HG03108 (cell line): Measurements from ENCODE around the gene MRPS30.
A peak's percentile ranks its signal among the peaks of the same experiment; 100 is the strongest.
"Not testable (repeated sequence)": the region's sequence is repeated elsewhere in the genome, so short reads cannot be mapped to it uniquely, and the experiment has no call there.

ENCODE experiments used
- ATAC-seq: cut with Tn5 transposase; IDR thresholded peaks from one replicate; pipeline ENCODE4 v1.9.1; 2021; ENCODE audit warnings: moderate library complexity; ENCODE audit not compliant: unreplicated experiment

MRPS30 gene

GRCh38 chr5:44808435-44809214, at the start of gene MRPS30:
Gene MRPS30, plus strand, starts transcription at chr5:44808947. Its CDS starts 16 bp downstream, at chr5:44808963.
- peak; percentile 98 for ATAC-seq

- no peak for ATAC-seq
These were observed 39.4 kb upstream of the MRPS30 start for GRCh38 chr5:44769200-44769876.

GRCh38 chr5:44769877-44770209, 38.9 kb upstream of the MRPS30 start:
- ATAC-seq, result no peak

GRCh38 chr5:44770780-44771717, 37.7 kb upstream of the MRPS30 start:
- no peak for ATAC-seq

GRCh38 chr5:44772397-44772796, 36.4 kb upstream of the MRPS30 start:
- not testable (repeated sequence) for ATAC-seq

- no peak for ATAC-seq
These were observed 34.4 kb upstream of the MRPS30 start for GRCh38 chr5:44774279-44774880.

- ATAC-seq, result no peak
These were observed 29.6 kb upstream of the MRPS30 start for GRCh38 chr5:44779167-44779566.

GRCh38 chr5:44783634-44784315, 25.0 kb upstream of the MRPS30 start:
- no peak for ATAC-seq

- ATAC-seq, result no peak
These were observed 21.0 kb upstream of the MRPS30 start for GRCh38 chr5:44787731-44788130.

- ATAC-seq, result not testable (repeated sequence)
These were observed 19.3 kb upstream of the MRPS30 start for GRCh38 chr5:44789372-44789995.

GRCh38 chr5:44792031-44792673, 16.6 kb upstream of the MRPS30 start:
- not testable (repeated sequence) for ATAC-seq

- ATAC-seq, result no peak
These were observed 14.4 kb upstream of the MRPS30 start for GRCh38 chr5:44794371-44794770.

GRCh38 chr5:44795496-44795895, 13.3 kb upstream of the MRPS30 start:
- ATAC-seq, result no peak

- no peak for ATAC-seq
These were observed 10.9 kb upstream of the MRPS30 start for GRCh38 chr5:44797841-44798240.

- ATAC-seq, result no peak
These were observed 6.8 kb upstream of the MRPS30 start for GRCh38 chr5:44801992-44802391.

- no peak for ATAC-seq
These were observed 2.1 kb upstream of the MRPS30 start for GRCh38 chr5:44806608-44807007.

GRCh38 chr5:44807269-44807668, 1.5 kb upstream of the MRPS30 start:
- ATAC-seq, result no peak

- ATAC-seq, result peak; percentile 31
These were observed 638 bp downstream of the MRPS30 start for GRCh38 chr5:44809215-44809955.

- ATAC-seq, result no peak
These were observed 1.2 kb downstream of the MRPS30 start for GRCh38 chr5:44809956-44810420.
